Osteoblast (primary cell): ENCODE results near the gene IFRD2. TPM values are rescaled to one million over a fixed set of nuclear protein-coding genes. Genes with fewer than 3 reads are reported as not detected.

ENCODE experiments used
- DNase-seq: peaks from one replicate; pipeline ENCODE4 v3.0.0; 2011; ENCODE audit warnings: low spot score, mixed read lengths; ENCODE audit not compliant: insufficient read length; ENCODE audit errors: missing footprints
- H2AFZ ChIP-seq: 2 replicates; pipeline ENCODE4 v1.6.0; 2011; ENCODE audit warnings: mild to moderate bottlenecking, low read length
- H3K27ac ChIP-seq: 2 replicates; pipeline ENCODE4 v1.5.1; 2011; ENCODE audit warnings: mild to moderate bottlenecking, low read depth, low read length, moderate library complexity
- H3K27me3 ChIP-seq: 2 replicates; pipeline ENCODE4 v1.6.0; 2012; ENCODE audit warnings: mild to moderate bottlenecking, control low read depth, inconsistent platforms, low read length, moderate library complexity; ENCODE audit not compliant: insufficient read depth
- H3K36me3 ChIP-seq: 2 replicates; pipeline ENCODE4 v1.5.1; 2011; ENCODE audit warnings: mild to moderate bottlenecking, low read length, control low read depth, moderate library complexity; ENCODE audit not compliant: insufficient read depth
- H3K4me1 ChIP-seq: 2 replicates; pipeline ENCODE4 v1.5.1; 2011; ENCODE audit warnings: mild to moderate bottlenecking, low read length, control low read depth, moderate library complexity; ENCODE audit not compliant: insufficient read depth
- H3K4me2 ChIP-seq: 2 replicates; pipeline ENCODE4 v1.6.0; 2011; ENCODE audit warnings: mild to moderate bottlenecking, low read length; ENCODE audit not compliant: insufficient read depth
- H3K4me3 ChIP-seq: fragments of 200-600 bp; sonication (generic); 3 replicates; pipeline ENCODE4 v1.5.1; 2012; ENCODE audit warnings: mild to moderate bottlenecking, low read length, inconsistent platforms; ENCODE audit not compliant: insufficient read depth
- H3K79me2 ChIP-seq: 2 replicates; pipeline ENCODE4 v1.6.0; 2012; ENCODE audit warnings: mild to moderate bottlenecking, low read length, control low read depth, inconsistent platforms; ENCODE audit not compliant: insufficient read depth
- H3K9me3 ChIP-seq: 2 replicates; pipeline ENCODE4 v1.5.1; 2011; ENCODE audit warnings: low read depth, low read length, control low read depth
- H4K20me1 ChIP-seq: 2 replicates; pipeline ENCODE4 v1.6.0; 2012; ENCODE audit warnings: mild to moderate bottlenecking, low read length, control low read depth; ENCODE audit not compliant: insufficient read depth
- total RNA-seq: library from RNA; depleted of rRNA; stranded (reverse); fragments of >200 nt; gene quantifications from 2 replicates; pipeline ENCODE4 v1.2.3, GENCODE V29; 2012
- TF ChIP-seq, protein P1 (sequence below): IDR thresholded peaks from 2 replicates; pipeline ENCODE4 v1.5.1; 2011; ENCODE audit warnings: mild to moderate bottlenecking, low read depth, low read length, moderate library complexity; ENCODE audit errors: extremely low read depth

IFRD2 gene
- total RNA-seq, 1 donor: 65.1 TPM

DNA sequence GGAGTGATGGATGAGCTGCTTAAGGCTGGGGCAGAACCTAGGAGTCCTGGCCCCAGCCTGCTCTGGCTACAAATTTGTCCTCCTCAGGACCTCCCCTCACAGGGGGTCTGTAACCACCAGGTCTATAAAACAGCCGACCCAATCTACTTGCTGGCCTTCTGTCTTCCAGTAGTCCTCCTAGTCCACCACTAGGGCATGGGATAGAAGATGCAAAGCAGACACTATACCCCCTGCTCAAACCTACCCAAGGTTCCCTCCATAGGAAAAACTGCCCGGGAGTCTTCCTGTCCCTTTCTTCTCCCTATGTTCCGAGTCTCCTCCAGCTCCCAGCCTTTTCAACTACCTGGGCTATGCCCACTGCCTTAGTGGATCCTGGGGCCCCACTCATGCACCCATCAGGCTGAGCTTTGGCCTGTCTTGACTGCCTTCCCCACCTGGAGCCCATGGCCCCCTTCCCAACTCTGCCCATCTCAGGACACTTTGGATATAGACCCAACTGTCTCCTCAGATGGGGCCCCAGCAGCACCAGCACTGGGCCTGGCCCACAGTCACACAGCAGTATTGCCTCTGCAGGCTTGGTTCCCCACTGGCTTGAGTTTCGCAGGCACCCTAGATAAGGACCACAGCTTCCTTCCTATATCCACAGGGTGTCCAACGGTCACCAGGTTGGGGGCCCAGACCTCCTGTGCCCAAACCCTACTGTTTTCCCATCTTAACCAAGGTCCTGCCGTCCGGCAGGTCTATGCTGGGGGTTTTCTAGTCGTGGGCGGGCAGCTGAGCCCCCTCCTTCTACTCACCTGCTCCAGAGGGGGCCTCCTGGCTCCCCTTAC lies 5.9 kb upstream of the IFRD2 start:
- DNase-seq: peak; percentile 92
- H3K9me3 ChIP-seq: no peaks in the 10 kb centered on the region
- H3K4me2 ChIP-seq: peak overlapping the region; percentile 86
- H2AFZ ChIP-seq: no peak overlapping the region
- no peaks in the 10 kb centered on the region for H3K27me3 ChIP-seq
- peaks cover 21% of the 10 kb centered on the region for H3K4me1 ChIP-seq
- TF ChIP-seq, protein P1, sequence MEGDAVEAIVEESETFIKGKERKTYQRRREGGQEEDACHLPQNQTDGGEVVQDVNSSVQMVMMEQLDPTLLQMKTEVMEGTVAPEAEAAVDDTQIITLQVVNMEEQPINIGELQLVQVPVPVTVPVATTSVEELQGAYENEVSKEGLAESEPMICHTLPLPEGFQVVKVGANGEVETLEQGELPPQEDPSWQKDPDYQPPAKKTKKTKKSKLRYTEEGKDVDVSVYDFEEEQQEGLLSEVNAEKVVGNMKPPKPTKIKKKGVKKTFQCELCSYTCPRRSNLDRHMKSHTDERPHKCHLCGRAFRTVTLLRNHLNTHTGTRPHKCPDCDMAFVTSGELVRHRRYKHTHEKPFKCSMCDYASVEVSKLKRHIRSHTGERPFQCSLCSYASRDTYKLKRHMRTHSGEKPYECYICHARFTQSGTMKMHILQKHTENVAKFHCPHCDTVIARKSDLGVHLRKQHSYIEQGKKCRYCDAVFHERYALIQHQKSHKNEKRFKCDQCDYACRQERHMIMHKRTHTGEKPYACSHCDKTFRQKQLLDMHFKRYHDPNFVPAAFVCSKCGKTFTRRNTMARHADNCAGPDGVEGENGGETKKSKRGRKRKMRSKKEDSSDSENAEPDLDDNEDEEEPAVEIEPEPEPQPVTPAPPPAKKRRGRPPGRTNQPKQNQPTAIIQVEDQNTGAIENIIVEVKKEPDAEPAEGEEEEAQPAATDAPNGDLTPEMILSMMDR: peak; percentile 32
- H4K20me1 ChIP-seq: no peaks in the 10 kb centered on the region
- H3K79me2 ChIP-seq: peaks cover 12% of the 10 kb centered on the region
- no peaks in the 10 kb centered on the region for H3K36me3 ChIP-seq
- H3K27ac ChIP-seq: peak overlapping the region; percentile 54
- H3K4me3 ChIP-seq: peak overlapping the region; percentile 78

DNA sequence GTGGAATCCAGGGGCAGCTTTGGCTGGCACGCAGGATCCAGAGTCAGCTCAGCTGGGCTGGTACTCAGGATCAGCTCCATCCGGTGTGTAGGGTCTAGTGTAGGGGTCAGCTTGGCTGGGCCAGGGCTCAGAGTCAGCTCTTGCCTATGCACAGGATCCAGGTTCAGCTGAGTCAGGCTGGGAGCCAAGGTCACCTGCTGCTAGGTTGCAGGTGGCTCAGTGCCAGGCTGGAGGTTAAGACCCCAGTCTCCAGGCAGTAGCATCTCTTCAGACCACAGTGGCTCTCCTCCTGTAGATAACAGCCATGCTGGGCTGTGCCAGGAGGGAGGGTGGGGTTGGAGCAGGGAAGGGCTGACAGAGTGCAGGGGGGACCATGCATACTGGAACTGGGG lies 5.2 kb upstream of the IFRD2 start:
- Histone ChIP-seq H3K27ac (no peak overlapping the region), H3K4me3 (no peak overlapping the region), H4K20me1 (no peaks in the 10 kb centered on the region), H2AFZ (no peak overlapping the region), H3K4me1 (peaks cover 26% of the 10 kb centered on the region), H3K9me3 (no peaks in the 10 kb centered on the region), H3K36me3 (no peaks in the 10 kb centered on the region), H3K27me3 (no peaks in the 10 kb centered on the region), H3K79me2 (peaks cover 12% of the 10 kb centered on the region), H3K4me2 (no peak overlapping the region)
- no peak for DNase-seq
- TF ChIP-seq, protein P1: no peak

DNA sequence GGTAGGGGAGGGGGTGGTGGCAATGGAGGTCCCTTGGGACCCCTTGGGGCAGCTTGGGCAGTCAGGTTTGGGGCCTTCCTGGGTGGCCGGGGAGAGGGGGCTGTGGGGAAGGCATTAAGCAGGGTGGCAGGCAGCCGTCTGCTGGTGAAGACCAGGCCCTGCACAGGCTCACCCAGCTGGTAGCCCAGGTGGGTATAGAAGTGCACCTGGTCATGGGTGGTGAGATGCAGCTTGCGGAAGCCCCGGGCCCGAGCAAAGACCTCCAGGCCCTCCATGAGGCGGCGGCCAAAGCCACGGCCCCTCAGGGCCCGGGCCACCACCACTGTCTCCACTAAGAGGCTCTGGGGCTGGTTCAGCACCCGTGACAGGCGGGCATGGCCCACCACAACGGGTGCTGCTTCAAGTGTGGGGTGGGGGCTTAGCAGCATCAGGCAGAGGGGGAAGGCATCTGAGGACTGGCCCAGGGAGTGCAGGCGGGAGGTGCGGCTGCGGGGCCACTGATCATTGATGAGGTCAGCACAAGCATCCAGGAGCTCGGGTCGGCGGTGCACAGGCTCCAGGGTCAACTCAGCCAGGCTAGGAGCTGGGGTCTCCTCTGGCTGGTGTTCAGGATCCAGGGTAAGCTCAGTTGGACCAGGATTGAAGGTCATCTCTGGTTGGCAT lies 4.6 kb upstream of the IFRD2 start:
- H3K4me3 ChIP-seq: no peak overlapping the region
- no peak overlapping the region for H2AFZ ChIP-seq
- H4K20me1 ChIP-seq: no peaks in the 10 kb centered on the region
- H3K4me1 ChIP-seq: peaks cover 26% of the 10 kb centered on the region
- no peaks in the 10 kb centered on the region for H3K27me3 ChIP-seq
- H3K9me3 ChIP-seq: no peaks in the 10 kb centered on the region
- H3K79me2 ChIP-seq: peaks cover 16% of the 10 kb centered on the region
- H3K4me2 ChIP-seq: no peak overlapping the region
- H3K27ac ChIP-seq: no peak overlapping the region
- DNase-seq: no peak
- H3K36me3 ChIP-seq: no peaks in the 10 kb centered on the region
- TF ChIP-seq, protein P1: no peak
